Peyer's patch (tissue), 4 donors: ENCODE data around the gene BCL6B. TPM values are rescaled to one million over a fixed set of nuclear protein-coding genes. Genes with fewer than 3 reads are reported as not detected.

Experiments
- DNase-seq, 3 donors: peaks; one replicate each; pipeline ENCODE4 v3.0.0-alpha.2; 2017 to 2019
- H3K27ac ChIP-seq, 4 donors: fragments of 200-600 bp; sonication (generic); one replicate each; pipeline ENCODE4 v1.5.1; 2016 to 2019
- H3K27me3 ChIP-seq, 2 donors: fragments of 200-600 bp; sonication (generic); one replicate each; pipeline ENCODE4 v1.5.1; 2019
- H3K36me3 ChIP-seq, 3 donors: fragments of 200-600 bp; sonication (generic); one replicate each; pipeline ENCODE4 v1.5.1; 2016 to 2019
- H3K4me1 ChIP-seq, 4 donors: fragments of 200-600 bp; sonication (generic); one replicate each; pipeline ENCODE4 v1.5.1; 2016 to 2019
- H3K4me3 ChIP-seq, 4 donors: fragments of 200-600 bp; sonication (generic); 1 replicate in 3 of 4; 2 replicates in 1 of 4; pipeline ENCODE4 v1.5.1; 2016 to 2019; ENCODE audit warnings: mild to moderate bottlenecking in 1 of 4
- H3K9me3 ChIP-seq, 4 donors: fragments of 200-600 bp; sonication (generic); one replicate each; pipeline ENCODE4 v1.5.1; 2016 to 2019; ENCODE audit warnings: mild to moderate bottlenecking in 1 of 4
- POLR2A ChIP-seq, 2 donors: fragments of 450-650 bp; IDR thresholded peaks; one replicate each; pipeline ENCODE4 v1.5.1; 2017; ENCODE audit warnings: antibody characterized with exemption in 2 of 2, mild to moderate bottlenecking in 2 of 2, moderate library complexity in 2 of 2
- total RNA-seq, 4 donors: library from RNA; depleted of rRNA; stranded (reverse); fragments of >200 nt; gene quantifications; one replicate each; pipeline ENCODE4 v1.1.0, GENCODE V29; 2016
- TF ChIP-seq, protein P1 (sequence below), 6 experiments: fragments of 450-650 bp in 4 of 6; fragments of 200-600 bp in 2 of 6; sonication (generic) in 1 of 6; IDR thresholded peaks; one replicate each; pipeline ENCODE4 v1.5.1; 2017 to 2019; ENCODE audit warnings: antibody characterized with exemption in 6 of 6, mild to moderate bottlenecking in 3 of 6, moderate library complexity in 1 of 6

The BCL6B gene
- total RNA-seq, 4 donors from 2014 or later = 0.57 to 9.9 (median 1.4) TPM

DNA sequence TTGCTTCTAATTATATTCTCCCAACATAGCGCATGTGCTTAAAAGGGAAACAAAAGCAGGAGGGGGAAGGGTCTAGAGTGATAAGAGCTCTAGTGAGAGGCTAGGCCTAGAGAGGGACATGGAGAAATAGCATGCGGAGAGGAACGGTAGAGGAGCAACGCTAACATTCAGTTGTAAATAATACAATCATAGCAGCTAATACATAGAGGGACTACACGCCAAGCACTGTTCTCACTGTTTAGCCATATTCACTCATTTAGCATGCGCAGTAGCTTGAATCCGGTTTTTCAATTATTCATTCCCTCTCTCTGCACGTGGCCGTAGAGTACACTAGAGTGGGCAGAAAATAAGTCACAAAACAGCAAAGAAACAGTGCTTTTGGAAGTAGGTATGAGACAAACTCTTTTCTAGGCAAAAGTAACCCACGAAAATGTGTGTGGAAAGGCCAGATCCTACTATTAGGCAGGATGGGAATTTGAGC, 28.7 kb upstream of the BCL6B start:
- H3K4me3 ChIP-seq = no peak overlapping the region
- peak in 1 of 3 donors; percentile 1 for DNase-seq

DNA sequence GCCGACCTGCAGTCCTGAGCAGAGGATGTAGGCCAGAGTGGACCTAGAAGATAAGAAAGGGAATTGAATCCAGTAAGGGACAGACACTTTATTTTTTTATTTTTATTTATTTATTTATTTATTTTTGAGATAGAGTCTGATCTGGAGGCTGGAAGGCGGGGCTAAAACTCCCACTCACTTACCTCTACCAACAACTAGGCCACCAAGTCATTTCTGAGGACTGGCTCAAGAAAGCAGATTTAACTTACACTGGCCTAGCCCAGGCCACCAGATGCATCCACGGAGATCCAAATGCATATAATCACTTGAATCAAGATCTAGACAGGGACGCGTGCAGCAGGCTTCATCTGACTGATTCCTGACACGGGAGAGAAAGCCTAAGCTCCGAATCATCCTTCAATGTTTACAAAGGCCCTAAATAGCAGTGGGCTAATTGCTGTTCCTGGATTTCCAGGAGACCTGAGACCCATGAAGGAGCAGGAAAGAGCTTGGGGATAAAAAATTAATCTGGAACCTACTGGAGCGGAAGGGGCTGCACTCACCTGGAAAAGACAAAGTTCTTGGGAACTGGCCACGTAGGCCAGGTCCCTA, 28.1 kb upstream of the BCL6B start:
- Histone ChIP-seq H3K4me1 (peaks cover 0 to 11% (median 0%) of the 10 kb centered on the region in 4 donors), H3K4me3 (no peak overlapping the region), H3K27ac (no peak overlapping the region), H3K36me3 (peaks cover 0 to 29% (median 0%) of the 10 kb centered on the region in 3 donors), H3K27me3 (no peaks in the 10 kb centered on the region), H3K9me3 (no peaks in the 10 kb centered on the region)
- no peak for DNase-seq
- TF ChIP-seq POLR2A (IDR thresholded peaks at IDR 0.05) = no peak
- TF ChIP-seq, protein P1, sequence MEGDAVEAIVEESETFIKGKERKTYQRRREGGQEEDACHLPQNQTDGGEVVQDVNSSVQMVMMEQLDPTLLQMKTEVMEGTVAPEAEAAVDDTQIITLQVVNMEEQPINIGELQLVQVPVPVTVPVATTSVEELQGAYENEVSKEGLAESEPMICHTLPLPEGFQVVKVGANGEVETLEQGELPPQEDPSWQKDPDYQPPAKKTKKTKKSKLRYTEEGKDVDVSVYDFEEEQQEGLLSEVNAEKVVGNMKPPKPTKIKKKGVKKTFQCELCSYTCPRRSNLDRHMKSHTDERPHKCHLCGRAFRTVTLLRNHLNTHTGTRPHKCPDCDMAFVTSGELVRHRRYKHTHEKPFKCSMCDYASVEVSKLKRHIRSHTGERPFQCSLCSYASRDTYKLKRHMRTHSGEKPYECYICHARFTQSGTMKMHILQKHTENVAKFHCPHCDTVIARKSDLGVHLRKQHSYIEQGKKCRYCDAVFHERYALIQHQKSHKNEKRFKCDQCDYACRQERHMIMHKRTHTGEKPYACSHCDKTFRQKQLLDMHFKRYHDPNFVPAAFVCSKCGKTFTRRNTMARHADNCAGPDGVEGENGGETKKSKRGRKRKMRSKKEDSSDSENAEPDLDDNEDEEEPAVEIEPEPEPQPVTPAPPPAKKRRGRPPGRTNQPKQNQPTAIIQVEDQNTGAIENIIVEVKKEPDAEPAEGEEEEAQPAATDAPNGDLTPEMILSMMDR (IDR thresholded peaks at IDR 0.05) = no peak

More for the DNA sequence above, 28.7 kb upstream of the BCL6B start:
- Histone ChIP-seq H3K27me3 (no peaks in the 10 kb centered on the region), H3K36me3 (peaks cover 0 to 23% (median 0%) of the 10 kb centered on the region in 3 donors), H3K4me1 (peaks cover 0 to 11% (median 0%) of the 10 kb centered on the region in 4 donors), H3K9me3 (no peaks in the 10 kb centered on the region), H3K27ac (no peak overlapping the region)
- TF ChIP-seq, protein P1 (IDR thresholded peaks at IDR 0.05) = no peak
- TF ChIP-seq POLR2A (IDR thresholded peaks at IDR 0.05) = no peak

DNA sequence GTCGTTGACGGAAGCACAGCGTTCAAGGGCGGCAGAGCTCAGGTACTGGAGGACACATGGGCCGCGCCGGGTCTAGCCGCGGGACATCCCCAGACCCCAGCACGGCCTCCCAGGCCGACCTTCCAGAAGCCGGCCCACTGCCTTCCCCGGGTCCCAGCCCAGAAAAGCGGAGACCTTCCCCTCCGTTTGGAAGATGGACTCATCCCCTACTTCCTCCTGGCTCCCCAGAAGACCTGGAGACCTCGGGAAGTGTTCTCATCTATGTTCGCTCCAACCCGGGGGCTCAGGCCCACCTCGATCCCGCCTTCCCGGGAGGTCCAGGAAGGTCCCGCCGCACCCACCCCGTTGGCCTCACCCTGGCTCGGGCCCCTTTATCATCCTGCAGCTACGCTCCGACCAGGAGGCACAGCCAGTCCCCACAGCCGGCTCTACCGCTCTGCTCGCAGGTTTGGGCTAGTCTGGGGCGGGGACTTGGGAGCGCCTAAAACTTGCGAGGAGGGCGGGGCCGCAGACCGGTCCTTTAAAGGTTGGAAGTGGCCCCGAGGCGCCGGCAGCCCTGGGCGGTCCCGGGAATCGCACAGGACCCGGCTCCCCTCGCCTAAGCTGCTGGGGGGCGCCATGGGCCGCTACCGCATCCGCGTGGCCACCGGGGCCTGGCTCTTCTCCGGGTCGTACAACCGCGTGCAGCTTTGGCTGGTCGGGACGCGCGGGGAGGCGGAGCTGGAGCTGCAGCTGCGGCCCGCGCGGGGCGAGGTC, 27.2 kb upstream of the BCL6B start, which contains the start of gene ALOX12:
Gene ALOX12, plus strand, starts transcription at position 550 of the 756 bp plus-strand sequence. Its CDS starts 69 bp downstream, at position 619.
- Histone ChIP-seq H3K4me3 (peak within 1 kb of the TSS; percentile 8 to 38 (median 22)), H3K4me1 (peaks cover 0 to 11% (median 0%) of the 10 kb centered on the region in 4 donors), H3K27me3 (no peaks in the 10 kb centered on the region), H3K9me3 (no peaks in the 10 kb centered on the region), H3K27ac (no peak within 1 kb of the TSS), H3K36me3 (peaks cover 0 to 37% (median 0%) of the 10 kb centered on the region in 3 donors)
- TF ChIP-seq, protein P1 (IDR thresholded peaks at IDR 0.05) = no peak
- TF ChIP-seq POLR2A (IDR thresholded peaks at IDR 0.05) = no peak
- DNase-seq = no peak

DNA sequence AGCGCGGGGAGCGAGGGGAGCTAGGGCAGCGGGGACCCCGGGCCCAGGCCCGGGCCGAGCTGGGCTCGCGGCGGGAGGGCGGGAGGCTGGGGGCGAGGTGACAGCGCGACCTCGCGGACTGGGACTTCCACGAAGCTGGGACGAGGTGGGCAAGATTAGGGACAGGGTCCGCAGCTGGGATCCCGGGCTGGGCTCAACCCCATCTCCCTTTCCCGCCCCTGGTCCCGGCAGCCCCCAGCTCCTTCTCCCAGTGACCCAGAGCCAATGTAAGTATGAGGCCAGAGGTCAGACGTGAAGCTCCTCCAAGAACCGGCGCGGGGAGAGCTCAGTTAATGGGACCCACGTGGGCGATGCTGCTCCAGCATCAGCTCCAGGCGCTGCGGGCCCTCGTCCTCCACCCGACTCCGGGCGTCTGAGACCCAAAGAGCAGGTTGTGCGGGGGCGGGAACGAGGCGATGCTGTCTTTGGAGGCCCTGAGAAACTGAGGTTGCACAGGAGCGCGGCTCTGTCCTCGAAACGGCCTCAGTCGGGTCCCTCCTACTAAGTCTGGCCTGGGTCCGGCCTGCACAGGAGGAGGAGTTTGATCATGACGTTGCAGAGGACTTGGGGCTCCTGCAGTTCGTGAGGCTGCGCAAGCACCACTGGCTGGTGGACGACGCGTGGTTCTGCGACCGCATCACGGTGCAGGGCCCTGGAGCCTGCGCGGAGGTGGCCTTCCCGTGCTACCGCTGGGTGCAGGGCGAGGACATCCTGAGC, 26.4 kb upstream of the BCL6B start:
- peaks cover 0 to 44% (median 0%) of the 10 kb centered on the region in 3 donors for H3K36me3 ChIP-seq
- TF ChIP-seq POLR2A (IDR thresholded peaks at IDR 0.05) = no peak
- TF ChIP-seq, protein P1 (IDR thresholded peaks at IDR 0.05) = no peak
- H3K9me3 ChIP-seq = no peaks in the 10 kb centered on the region
- no peak for DNase-seq
- H3K27ac ChIP-seq = no peak overlapping the region
- H3K4me3 ChIP-seq = peak overlapping the region in 3 of 4 donors; percentile 8 to 38 (median 29)
- H3K4me1 ChIP-seq = peaks cover 0 to 11% (median 0%) of the 10 kb centered on the region in 4 donors
- no peaks in the 10 kb centered on the region for H3K27me3 ChIP-seq

DNA sequence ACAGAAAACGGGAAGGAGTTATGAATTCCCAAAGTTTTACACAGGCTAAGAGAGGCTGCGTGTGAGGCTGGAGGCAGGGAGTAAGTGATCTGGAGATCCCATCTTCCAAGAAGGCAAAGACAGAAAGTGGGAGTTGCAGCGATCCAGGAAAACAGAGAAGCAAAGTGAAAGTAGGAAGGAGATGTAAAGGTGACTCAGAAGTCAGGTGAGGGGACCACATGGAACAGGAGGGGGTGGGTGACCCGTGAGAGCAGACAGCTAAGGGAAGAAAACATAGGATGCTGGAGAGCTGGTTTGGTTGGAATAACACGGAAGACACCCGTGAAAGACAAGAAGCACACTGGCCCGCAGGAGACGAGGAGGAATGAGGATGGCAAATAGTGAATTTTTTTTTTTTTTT, 25.7 kb upstream of the BCL6B start:
- TF ChIP-seq, protein P1 (IDR thresholded peaks at IDR 0.05) = no peak
- TF ChIP-seq POLR2A (IDR thresholded peaks at IDR 0.05) = no peak
- no peak for DNase-seq
- peaks cover 0 to 51% (median 0%) of the 10 kb centered on the region in 3 donors for H3K36me3 ChIP-seq
- no peak overlapping the region for H3K4me3 ChIP-seq
- H3K27me3 ChIP-seq = no peaks in the 10 kb centered on the region
- H3K9me3 ChIP-seq = no peaks in the 10 kb centered on the region
- H3K27ac ChIP-seq = no peak overlapping the region
- H3K4me1 ChIP-seq = peaks cover 0 to 11% (median 0%) of the 10 kb centered on the region in 4 donors
